ENCODE measurements around the gene RPL5. TPM values are rescaled to one million over a fixed set of nuclear protein-coding genes. Genes with fewer than 3 reads are reported as not detected.

Gene RPL5
- total RNA-seq, 1 experiment from 2014 or later, result 1,169 TPM

Small RNAs within 50 kb of the gene (small RNA-seq; reads per million reads assigned to genes)
- gene RF00432 (not detected), gene SNORA66 (3.2 reads per million, percentile 76 among the genes with 10 or more reads in this experiment), gene SNORD21 (not detected)

Other genes with a start within 250 kb of the RPL5 start
- gene EVI5, start 46.9 kb upstream of the RPL5 start, total RNA-seq (2014; rRNA removed; shearing (Covaris generic)), result 17.1 and 19.5 TPM in 2 replicates
- 0.38 and 0.97 TPM in 2 replicates for gene DIPK1A, start 129.4 kb downstream of the RPL5 start, total RNA-seq (2014; rRNA removed; shearing (Covaris generic))
- 18.4 and 19.2 TPM in 2 replicates for gene MTF2, start 247.2 kb downstream of the RPL5 start, total RNA-seq (2014; rRNA removed; shearing (Covaris generic))

Measured in HT-29 (cell line).